Activated naive CD4-positive, alpha-beta T cell treated with anti-CD3 and anti-CD28 coated beads, Interleukin-2, amount 50 U/mL, for 24 hours (primary cell): ENCODE data around the gene TMEM139.
A peak's percentile ranks its signal among the peaks of the same experiment; 100 is the strongest.
"Not testable (repeated sequence)": the region's sequence is repeated elsewhere in the genome, so short reads cannot be mapped to it uniquely, and the experiment has no call there.

Experiments used
- H3K27ac Mint-ChIP-seq: one replicate; pipeline ENCODE4 v1.8.0; 2021; ENCODE audit warnings: mild to moderate bottlenecking, mixed read lengths
- H3K27me3 Mint-ChIP-seq: one replicate; pipeline ENCODE4 v1.8.0; 2021; ENCODE audit warnings: mixed read lengths
- H3K36me3 Mint-ChIP-seq: one replicate; pipeline ENCODE4 v1.8.0; 2021; ENCODE audit warnings: mixed read lengths
- H3K4me1 Mint-ChIP-seq: one replicate; pipeline ENCODE4 v1.8.0; 2021; ENCODE audit warnings: mixed read lengths
- H3K4me3 Mint-ChIP-seq: one replicate; pipeline ENCODE4 v1.8.0; 2021; ENCODE audit warnings: mild to moderate bottlenecking, mixed read lengths
- H3K9me3 Mint-ChIP-seq: one replicate; pipeline ENCODE4 v1.8.0; 2021; ENCODE audit warnings: mixed read lengths

The TMEM139 gene

GRCh38 chr7:143279186-143280098 lies 5.3 kb upstream of the TMEM139 start:
- no peaks in the 10 kb centered on the region for H3K36me3 Mint-ChIP-seq
- H3K27me3 Mint-ChIP-seq: no peaks in the 10 kb centered on the region
- peaks cover 42% of the 10 kb centered on the region for H3K4me1 Mint-ChIP-seq
- H3K9me3 Mint-ChIP-seq: no peaks in the 10 kb centered on the region
- H3K4me3 Mint-ChIP-seq: peak overlapping the region; percentile 80
- H3K27ac Mint-ChIP-seq: peak overlapping the region; percentile 96

GRCh38 chr7:143280160-143280559 lies 4.6 kb upstream of the TMEM139 start:
- Mint-ChIP-seq H3K9me3 (no peaks in the 10 kb centered on the region), H3K27ac (peak overlapping the region; percentile 96), H3K4me1 (peaks cover 46% of the 10 kb centered on the region), H3K36me3 (no peaks in the 10 kb centered on the region), H3K4me3 (peak overlapping the region; percentile 80), H3K27me3 (no peaks in the 10 kb centered on the region)

- no peaks in the 10 kb centered on the region for H3K27me3 Mint-ChIP-seq
- H3K27ac Mint-ChIP-seq: peak overlapping the region; percentile 96
- peak overlapping the region; percentile 80 for H3K4me3 Mint-ChIP-seq
- H3K36me3 Mint-ChIP-seq: no peaks in the 10 kb centered on the region
- H3K4me1 Mint-ChIP-seq: peaks cover 46% of the 10 kb centered on the region
- H3K9me3 Mint-ChIP-seq: no peaks in the 10 kb centered on the region
Measured at GRCh38 chr7:143280566-143280965, 4.2 kb upstream of the TMEM139 start.

- H3K9me3 Mint-ChIP-seq: no peaks in the 10 kb centered on the region
- no peaks in the 10 kb centered on the region for H3K36me3 Mint-ChIP-seq
- no peaks in the 10 kb centered on the region for H3K27me3 Mint-ChIP-seq
- peak overlapping the region; percentile 30 for H3K4me3 Mint-ChIP-seq
- H3K27ac Mint-ChIP-seq: no peak overlapping the region
- peaks cover 46% of the 10 kb centered on the region for H3K4me1 Mint-ChIP-seq
Measured at GRCh38 chr7:143281529-143281928, 3.2 kb upstream of the TMEM139 start.

- Mint-ChIP-seq H3K4me3 (no peak overlapping the region), H3K27ac (no peak overlapping the region), H3K36me3 (no peaks in the 10 kb centered on the region), H3K27me3 (no peaks in the 10 kb centered on the region), H3K9me3 (no peaks in the 10 kb centered on the region), H3K4me1 (peaks cover 51% of the 10 kb centered on the region)
Measured at GRCh38 chr7:143282124-143282523, 2.6 kb upstream of the TMEM139 start.

GRCh38 chr7:143283381-143283780 lies 1.4 kb upstream of the TMEM139 start:
- peak overlapping the region; percentile 70 for H3K27ac Mint-ChIP-seq
- H3K9me3 Mint-ChIP-seq: no peaks in the 10 kb centered on the region
- H3K36me3 Mint-ChIP-seq: no peaks in the 10 kb centered on the region
- H3K27me3 Mint-ChIP-seq: no peaks in the 10 kb centered on the region
- H3K4me1 Mint-ChIP-seq: peaks cover 61% of the 10 kb centered on the region
- no peak overlapping the region for H3K4me3 Mint-ChIP-seq

- Mint-ChIP-seq H3K27me3 (no peaks in the 10 kb centered on the region), H3K4me1 (peaks cover 58% of the 10 kb centered on the region), H3K27ac (peak overlapping the region; percentile 6), H3K9me3 (no peaks in the 10 kb centered on the region), H3K4me3 (no peak overlapping the region), H3K36me3 (peaks cover 2% of the 10 kb centered on the region)
Measured at GRCh38 chr7:143285470-143285778, 666 bp downstream of the TMEM139 start.

GRCh38 chr7:143285806-143286521 lies 1.2 kb downstream of the TMEM139 start:
- no peak overlapping the region for H3K27ac Mint-ChIP-seq
- peaks cover 59% of the 10 kb centered on the region for H3K4me1 Mint-ChIP-seq
- H3K27me3 Mint-ChIP-seq: no peaks in the 10 kb centered on the region
- no peak overlapping the region for H3K4me3 Mint-ChIP-seq
- H3K9me3 Mint-ChIP-seq: no peaks in the 10 kb centered on the region
- H3K36me3 Mint-ChIP-seq: peaks cover 2% of the 10 kb centered on the region

- H3K4me3 Mint-ChIP-seq: peak overlapping the region; percentile 52
- peaks cover 63% of the 10 kb centered on the region for H3K4me1 Mint-ChIP-seq
Measured at GRCh38 chr7:143286522-143286890, 1.7 kb downstream of the TMEM139 start.

GRCh38 chr7:143287339-143287934 lies 2.7 kb downstream of the TMEM139 start:
- peak overlapping the region; percentile 98 for H3K27ac Mint-ChIP-seq
- peaks cover 60% of the 10 kb centered on the region for H3K4me1 Mint-ChIP-seq
- H3K27me3 Mint-ChIP-seq: no peaks in the 10 kb centered on the region
- no peaks in the 10 kb centered on the region for H3K9me3 Mint-ChIP-seq
- peak overlapping the region; percentile 98 for H3K4me3 Mint-ChIP-seq
- peaks cover 6% of the 10 kb centered on the region for H3K36me3 Mint-ChIP-seq

More at GRCh38 chr7:143286522-143286890, 1.7 kb downstream of the TMEM139 start:
- Mint-ChIP-seq H3K27me3 (no peaks in the 10 kb centered on the region), H3K36me3 (peaks cover 3% of the 10 kb centered on the region), H3K27ac (no peak overlapping the region), H3K9me3 (no peaks in the 10 kb centered on the region)

GRCh38 chr7:143287935-143288826 lies 3.4 kb downstream of the TMEM139 start, which contains the start of gene CASP2:
Gene CASP2, plus strand, starts transcription at chr7:143288351. Its CDS starts 105 bp downstream, at chr7:143288456.
- Mint-ChIP-seq H3K27ac (peak within 1 kb of the TSS; percentile 98), H3K27me3 (no peaks in the 10 kb centered on the region), H3K9me3 (no peaks in the 10 kb centered on the region), H3K4me1 (peaks cover 59% of the 10 kb centered on the region), H3K36me3 (peaks cover 6% of the 10 kb centered on the region), H3K4me3 (peak within 1 kb of the TSS; percentile 98)

GRCh38 chr7:143288836-143289235 lies 4.1 kb downstream of the TMEM139 start:
- H3K27me3 Mint-ChIP-seq: no peaks in the 10 kb centered on the region

GRCh38 chr7:143289421-143289820 lies 4.7 kb downstream of the TMEM139 start:
- H3K27ac Mint-ChIP-seq: peak overlapping the region; percentile 81
- H3K4me1 Mint-ChIP-seq: peaks cover 56% of the 10 kb centered on the region
- H3K4me3 Mint-ChIP-seq: peak overlapping the region; percentile 98
- H3K36me3 Mint-ChIP-seq: peaks cover 7% of the 10 kb centered on the region
- H3K9me3 Mint-ChIP-seq: no peaks in the 10 kb centered on the region
- no peaks in the 10 kb centered on the region for H3K27me3 Mint-ChIP-seq

More at GRCh38 chr7:143288836-143289235, 4.1 kb downstream of the TMEM139 start:
- no peaks in the 10 kb centered on the region for H3K9me3 Mint-ChIP-seq
- H3K4me1 Mint-ChIP-seq: peaks cover 56% of the 10 kb centered on the region
- H3K27ac Mint-ChIP-seq: peak overlapping the region; percentile 81
- H3K36me3 Mint-ChIP-seq: peaks cover 6% of the 10 kb centered on the region
- peak overlapping the region; percentile 98 for H3K4me3 Mint-ChIP-seq

GRCh38 chr7:143289888-143290287 lies 5.1 kb downstream of the TMEM139 start:
- H3K9me3 Mint-ChIP-seq, H3K27me3 Mint-ChIP-seq, H3K36me3 Mint-ChIP-seq: not testable (repeated sequence)
- Mint-ChIP-seq H3K27ac (peak overlapping the region; percentile 81), H3K4me1 (peaks cover 55% of the 10 kb centered on the region), H3K4me3 (peak overlapping the region; percentile 98)

GRCh38 chr7:143290293-143290692 lies 5.5 kb downstream of the TMEM139 start:
- Mint-ChIP-seq H3K27ac (peak overlapping the region; percentile 8), H3K27me3 (no peaks in the 10 kb centered on the region), H3K9me3 (no peaks in the 10 kb centered on the region), H3K4me1 (peaks cover 59% of the 10 kb centered on the region), H3K4me3 (peak overlapping the region; percentile 98), H3K36me3 (peaks cover 10% of the 10 kb centered on the region)
